ENCODE results near the gene SMARCA2.
"Not testable (repeated sequence)": the region's sequence is repeated elsewhere in the genome, so short reads cannot be mapped to it uniquely, and the experiment has no call there.

SMARCA2 gene

DNA sequence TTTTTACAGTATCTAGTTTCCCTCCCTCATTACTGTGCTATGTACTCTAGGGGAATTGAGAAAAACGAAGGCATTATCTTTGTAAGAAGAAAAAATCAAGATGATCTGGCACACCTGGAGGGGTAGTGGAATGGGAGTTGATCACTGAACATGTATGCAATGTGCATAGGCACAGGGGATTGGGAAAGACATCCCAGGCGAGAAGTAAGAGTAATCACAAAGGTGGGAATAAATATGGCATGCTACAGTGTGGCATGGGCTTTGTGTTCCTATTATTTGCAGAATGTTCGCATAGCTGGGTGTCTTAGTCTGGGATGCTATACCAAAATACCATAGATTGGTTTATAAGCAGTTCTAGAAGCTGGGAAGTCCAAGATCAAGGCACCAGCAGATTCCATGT is 130.6 kb downstream of the SMARCA2 start:
- DNase-seq (ENCODE audit: low read depth): no peak

DNA sequence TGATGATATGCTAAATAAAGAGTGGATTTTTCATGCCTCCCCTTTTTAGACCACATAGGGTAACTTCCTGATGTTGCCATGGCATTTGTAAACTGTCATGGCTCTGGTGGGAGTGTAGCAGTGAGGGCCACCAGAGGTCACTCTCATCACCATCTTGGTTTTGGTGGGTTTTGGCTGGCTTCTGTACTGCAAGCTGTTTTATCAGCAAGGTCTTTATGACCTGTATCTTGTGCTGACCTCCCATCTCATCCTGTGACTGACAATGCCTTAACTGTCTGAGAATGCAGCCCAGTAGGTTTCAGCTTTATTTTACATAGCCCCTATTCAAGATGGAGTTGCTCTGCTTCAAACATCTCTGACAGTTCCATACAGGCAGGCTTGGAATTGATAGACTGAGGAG is 131.6 kb downstream of the SMARCA2 start:
- not testable (repeated sequence) for DNase-seq (ENCODE audit: low read depth)

DNA sequence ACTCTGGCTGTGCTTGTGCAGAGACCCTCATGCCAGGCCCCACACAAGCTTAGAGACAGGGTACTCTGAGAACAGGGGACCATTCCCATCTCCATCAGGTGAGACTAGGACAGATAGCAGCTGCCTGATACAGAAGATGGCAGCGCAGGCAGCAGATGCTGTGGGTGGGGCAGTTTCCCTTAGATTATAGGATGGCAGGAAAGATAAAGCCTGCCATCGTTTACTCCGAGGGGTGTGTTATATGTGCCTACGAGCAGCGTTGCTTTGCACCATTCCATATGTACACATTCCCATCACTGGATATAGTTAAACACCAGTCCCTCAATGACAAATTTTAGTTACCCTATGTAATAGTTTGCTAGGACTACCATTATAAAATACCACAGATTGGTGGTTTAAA is 135.2 kb downstream of the SMARCA2 start:
- no peak for DNase-seq (ENCODE audit: low read depth)

DNA sequence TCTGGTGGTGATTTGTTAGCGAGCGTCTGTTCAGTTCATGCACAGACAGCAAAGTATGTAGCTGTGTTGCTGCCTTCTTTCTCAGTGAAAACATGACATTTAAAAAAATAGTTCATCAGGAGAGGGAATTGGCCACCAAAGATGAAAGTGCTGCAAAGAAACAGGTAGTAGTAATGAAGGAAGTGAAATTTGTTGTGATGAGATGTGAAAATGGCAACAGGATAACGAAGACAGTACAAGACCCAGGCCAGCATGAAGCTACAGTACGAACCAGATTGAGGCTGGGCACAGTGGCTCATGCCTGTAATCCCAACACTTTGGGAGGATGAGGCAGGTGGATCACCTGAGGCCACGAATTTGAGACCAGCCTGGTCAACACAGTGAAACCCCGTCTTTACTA is 136.0 kb downstream of the SMARCA2 start:
- no peak for DNase-seq (ENCODE audit: low read depth)

DNA sequence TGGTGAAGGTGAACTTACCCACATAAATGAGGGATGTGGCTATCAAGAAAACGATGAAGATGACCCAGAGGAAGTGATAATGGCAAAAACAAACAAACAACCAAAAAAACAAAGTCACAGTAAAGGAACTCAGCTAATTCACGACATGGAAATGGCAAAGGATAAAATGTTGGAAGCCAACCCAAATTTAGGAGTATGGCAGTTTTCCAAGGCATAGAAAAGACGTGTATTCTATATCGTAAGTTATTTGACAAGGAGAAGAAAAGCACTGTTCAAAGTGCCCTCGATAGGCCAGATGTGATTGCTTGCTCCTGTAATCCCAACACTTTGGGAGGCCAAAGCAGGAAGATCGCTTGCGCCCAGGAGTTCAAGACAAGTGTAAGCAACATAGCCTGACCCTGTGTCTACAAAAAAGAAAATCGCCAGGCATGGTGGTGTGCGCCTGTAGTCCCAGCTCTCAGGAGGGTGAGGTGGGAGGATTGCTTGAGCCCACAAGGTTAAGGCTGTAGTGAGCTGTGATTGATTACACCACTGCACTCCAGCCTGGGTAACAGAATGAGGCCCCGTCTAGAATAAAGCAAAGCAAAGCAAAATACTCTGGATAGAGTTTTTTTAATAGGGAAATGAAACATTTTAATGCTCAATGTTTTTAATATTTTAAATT is 138.0 kb downstream of the SMARCA2 start:
- no peak for DNase-seq (ENCODE audit: low read depth)

DNA sequence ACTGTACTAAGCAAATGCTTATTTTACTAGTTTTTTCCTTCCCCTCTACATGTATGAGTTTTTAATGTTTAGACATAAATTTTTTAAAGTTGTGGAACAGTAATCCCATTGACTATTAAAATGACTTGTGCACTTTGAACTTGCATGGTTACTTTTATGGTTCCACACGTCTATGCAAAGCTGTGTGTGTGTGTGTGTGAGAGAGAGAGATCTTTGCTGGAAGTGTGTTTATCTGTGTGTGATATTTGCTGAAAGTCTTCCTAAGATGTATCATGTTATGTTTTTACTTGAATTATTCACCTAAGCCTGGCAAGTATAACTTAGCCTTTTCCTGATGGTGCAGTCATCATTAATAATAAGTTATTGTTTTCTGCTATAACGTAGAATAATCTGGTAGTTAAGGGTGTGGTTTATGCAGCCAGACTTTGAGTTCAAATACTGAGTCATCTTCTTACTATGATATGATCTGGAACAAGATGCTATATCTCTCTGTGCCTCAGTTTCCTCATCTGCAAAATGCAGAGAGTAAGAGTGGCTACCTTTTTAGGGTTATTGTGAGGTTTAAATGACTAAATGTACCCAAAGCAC is 138.6 kb downstream of the SMARCA2 start:
- no peak for DNase-seq (ENCODE audit: low read depth)

DNA sequence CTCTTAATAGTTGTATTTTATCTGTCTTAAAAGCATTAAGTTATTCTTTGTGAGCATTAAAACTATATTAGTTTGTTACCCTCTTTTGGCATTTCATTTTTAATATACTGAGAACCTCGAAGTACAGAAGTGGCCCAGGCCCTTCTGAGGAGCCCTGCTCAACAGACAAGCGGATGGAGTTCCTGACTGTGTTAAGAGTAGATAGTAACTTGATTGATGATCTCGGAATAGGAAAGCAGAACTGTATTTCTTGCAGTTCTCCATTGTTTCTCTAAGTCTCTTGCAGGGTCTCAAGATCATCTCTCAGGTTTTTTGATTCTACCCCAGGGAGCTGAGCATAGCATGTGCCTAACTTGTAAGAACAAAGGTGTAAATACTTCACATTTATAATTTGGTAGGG is 139.6 kb downstream of the SMARCA2 start:
- no peak for DNase-seq (ENCODE audit: low read depth)

DNA sequence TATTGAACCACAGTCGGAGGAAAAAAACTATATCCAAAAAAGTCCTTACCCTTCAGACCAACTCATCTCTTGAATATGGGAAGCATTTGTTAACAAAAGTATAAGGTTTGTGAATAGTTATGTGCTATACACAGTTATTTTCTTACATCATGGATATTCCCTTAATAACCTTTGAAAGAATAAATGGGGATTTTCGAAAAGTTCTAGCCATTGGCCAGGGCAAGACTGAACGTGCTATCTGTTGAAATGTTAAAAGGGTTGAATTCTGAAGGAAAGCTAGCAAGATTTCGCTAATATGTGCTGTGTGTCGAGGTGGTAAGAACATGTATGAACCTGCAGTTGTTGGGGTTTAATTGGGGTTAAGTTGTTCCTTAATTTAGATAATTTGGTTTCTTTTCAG is 140.8 kb downstream of the SMARCA2 start:
- DNase-seq (ENCODE audit: low read depth): no peak

DNA sequence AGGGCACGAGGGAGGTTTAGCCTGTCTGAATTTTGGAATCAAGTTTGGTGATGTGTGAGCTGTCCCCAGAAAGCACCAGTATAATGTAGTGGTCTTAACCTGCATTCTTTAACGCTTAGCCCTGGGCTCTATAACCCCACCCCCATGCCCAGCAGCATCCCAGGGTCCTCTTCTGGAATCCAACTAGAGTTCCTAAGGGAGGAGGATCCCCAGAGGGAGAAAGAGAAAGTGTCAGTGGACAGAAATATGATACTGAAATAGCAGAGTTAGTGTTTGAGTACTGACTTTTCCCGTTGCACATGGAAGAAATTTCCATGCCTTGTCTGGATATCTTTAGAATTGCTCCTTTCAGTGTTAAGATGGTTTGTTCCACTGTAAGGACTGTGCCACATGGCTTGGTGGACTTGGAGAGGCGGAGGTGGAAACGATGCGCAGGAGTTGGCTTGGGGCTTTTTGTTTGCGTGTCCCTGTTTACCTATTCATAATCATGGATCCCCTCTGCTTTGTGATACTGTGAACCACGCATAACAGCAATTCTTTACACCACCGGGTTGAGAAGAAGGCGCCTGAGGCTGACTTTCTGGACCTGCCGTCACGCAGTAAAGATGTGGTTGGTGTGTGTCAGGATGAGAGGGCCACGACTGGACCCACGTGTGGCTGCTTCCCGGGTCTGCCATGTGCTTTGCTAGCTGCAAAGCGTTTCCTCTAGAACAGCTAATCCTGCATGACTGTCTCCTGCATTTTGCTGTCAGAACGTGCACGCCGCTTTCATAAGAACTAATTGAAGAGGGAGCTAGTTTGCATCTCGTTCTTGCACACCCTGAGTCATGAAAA is 142.3 kb downstream of the SMARCA2 start:
- no peak for DNase-seq (ENCODE audit: low read depth)

DNA sequence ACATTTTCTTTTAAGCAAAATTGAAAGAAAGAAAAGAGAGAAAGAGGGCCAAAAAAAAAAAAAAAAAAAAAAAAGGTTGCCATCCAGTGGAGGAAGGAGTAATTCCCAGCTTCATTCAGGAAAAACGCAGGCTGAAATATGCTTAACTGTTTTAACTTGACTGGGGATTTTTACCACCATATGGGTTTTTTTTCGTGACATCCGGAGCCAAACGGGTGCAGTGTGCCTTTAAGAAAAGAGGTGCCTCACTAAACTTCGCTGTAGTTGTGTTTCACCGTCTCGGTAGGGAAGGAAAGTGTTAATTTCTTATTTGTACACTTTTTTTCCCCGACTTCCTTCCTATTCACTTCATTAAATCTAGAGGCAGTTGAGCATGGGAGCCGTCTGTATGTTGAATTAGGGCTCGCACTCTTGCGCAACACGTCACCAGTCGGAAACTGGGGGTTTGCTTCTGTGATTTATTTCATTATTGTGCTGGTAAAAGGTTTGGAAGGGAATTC is 143.0 kb downstream of the SMARCA2 start:
- no peak for DNase-seq (ENCODE audit: low read depth)

DNA sequence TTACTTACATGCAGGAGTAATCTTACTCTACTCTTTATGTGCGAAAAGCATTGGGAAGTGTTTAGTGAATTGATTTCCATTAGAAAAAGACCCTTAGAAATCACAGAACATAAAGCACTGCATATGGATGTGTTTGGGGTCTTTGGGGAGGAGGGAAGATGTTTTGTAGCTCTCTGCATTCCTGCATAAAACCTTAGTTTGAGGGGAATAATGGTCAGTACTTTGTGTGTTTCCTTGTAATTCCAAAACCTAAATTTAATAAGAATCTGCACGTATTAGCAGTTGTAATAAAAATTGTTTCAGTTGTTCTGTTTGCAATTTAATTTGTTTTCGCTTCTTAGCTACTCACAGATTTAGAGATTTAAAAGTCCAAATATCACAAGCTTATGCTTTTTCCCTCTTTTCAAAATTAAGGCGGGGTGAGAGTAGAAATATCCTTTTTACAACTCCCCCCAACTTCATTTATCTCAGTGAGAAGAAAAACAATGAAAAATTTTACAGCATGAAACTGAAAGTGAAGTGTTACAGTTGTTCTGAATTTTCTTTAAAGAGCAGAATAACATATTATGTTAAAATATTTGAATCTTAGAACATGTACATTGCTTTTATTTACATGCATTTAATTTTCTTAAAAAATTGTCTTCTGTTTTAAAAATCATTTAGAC is 143.8 kb downstream of the SMARCA2 start:
- no peak for DNase-seq (ENCODE audit: low read depth)

DNA sequence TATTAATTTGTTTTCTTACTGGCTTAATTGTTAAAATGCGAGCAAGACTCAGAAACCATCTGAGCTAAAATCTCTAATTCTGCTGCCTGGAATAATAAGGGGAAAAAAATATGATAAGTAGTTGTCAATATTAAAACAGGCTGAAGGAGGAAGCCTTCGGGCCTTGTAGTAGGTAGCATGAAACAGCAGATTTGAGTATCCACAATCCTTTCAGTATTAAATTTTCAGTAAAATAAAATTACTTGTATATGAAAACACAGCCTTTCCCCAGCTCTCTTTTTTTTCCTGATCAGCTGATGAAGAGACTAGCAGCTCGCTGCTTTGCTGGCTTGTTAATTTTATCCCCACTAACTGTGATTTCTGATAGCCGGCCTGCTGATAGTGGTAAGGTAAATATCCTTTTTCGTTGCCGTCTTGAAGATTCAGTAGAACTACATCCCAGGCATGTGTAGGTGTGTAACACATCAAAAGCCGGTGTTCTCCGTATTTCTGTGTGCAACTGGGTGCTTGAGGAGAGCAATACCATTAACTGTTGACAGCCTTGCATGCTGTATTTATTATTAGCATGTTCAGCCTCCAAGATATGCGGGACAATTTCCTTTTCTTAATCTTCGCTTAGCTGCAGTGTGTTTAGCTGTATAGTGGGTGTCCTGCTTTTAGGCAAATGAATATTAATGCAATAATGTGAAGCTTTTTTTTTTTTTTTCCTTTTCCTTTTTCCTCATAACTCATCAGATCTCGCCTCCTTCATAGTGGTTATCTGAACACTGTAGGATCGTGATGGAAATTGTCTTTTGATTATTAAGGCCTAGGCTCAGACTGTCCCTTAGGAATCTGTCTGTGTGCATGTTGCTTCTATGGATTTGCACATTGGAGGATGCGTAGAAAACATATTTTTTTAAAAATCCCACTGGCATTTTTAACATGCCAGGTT is 144.6 kb downstream of the SMARCA2 start:
- no peak for DNase-seq (ENCODE audit: low read depth)

DNA sequence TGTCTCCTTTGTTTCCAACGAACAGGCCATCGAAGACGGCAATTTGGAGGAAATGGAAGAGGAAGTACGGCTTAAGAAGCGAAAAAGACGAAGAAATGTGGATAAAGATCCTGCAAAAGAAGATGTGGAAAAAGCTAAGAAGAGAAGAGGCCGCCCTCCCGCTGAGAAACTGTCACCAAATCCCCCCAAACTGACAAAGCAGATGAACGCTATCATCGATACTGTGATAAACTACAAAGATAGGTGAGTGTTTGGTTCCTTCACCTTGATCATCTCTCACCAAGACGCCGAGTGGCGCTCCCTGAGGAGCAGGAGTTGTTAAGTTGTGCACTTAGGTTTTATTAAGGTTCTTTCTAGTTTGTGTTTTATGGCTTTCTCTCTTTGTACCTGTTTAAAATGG is 146.5 kb downstream of the SMARCA2 start:
- no peak for DNase-seq (ENCODE audit: low read depth)

DNA sequence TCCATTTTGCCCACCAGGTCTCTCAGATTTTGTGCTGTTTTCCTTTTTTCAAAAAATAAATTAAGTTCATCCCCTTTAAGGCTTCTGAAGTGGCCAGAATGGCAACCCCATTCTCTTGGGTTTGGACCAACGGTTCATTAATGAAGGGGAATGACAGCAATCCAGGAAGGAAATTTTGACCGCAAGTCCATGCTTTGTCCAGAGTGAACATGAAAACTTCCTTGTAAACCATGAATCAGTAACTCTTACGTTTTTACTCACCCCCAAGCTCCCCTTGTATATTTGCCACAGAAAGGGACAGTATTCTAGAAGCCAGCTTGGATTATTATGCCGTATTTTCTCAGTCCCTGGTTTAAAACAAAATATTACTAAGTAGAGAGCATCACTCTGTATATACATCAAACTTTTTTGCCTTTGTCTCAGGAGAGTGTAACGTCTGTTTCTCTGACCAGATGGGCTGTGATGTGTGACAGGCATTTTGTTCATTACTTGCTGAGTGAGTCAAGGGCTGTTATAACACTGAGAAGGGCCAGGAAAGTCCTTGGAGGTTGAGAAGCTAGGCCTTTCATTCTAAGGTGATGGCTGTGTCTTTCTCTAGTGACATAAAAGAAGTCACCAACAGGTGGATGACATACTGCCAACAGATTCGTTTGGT is 148.2 kb downstream of the SMARCA2 start:
- DNase-seq (ENCODE audit: low read depth): no peak

DNA sequence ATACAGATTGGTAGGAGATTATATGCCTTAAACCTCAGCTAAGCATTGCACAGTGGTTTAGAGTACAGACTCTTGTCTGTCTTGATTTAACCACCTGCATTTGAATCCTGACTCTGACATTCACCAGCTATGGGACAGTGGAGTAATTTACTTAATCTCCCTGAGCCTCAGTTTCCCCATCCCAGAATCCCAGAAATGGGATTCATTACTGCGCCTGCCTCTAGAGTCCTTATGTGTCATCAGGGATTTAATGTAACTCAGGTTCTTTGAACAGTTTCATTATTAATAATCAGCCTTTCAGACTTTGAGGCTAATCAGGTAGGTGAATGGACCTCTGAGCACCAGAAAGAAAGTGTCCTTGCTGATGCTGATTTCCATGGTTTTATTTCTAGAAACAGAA is 149.1 kb downstream of the SMARCA2 start:
- DNase-seq (ENCODE audit: low read depth): no peak

DNA sequence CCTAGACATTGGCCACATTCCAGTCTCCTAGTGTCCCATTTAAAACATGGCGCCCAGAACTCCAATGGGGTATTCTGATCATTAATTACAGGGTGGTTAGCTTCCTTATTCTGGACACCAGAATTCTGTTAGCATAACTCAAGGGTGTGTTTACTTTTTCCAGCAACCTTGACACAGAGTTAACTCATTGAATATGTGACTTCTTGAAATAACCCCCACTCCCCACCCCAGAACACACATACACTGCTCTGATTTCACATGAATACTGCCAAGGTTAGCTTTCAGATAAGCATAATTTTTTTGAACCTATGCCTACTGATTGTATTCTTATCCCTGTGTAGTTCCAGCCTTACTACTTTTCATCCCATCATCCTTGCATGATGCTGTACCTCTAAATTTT is 151.1 kb downstream of the SMARCA2 start:
- DNase-seq (ENCODE audit: low read depth): no peak

DNA sequence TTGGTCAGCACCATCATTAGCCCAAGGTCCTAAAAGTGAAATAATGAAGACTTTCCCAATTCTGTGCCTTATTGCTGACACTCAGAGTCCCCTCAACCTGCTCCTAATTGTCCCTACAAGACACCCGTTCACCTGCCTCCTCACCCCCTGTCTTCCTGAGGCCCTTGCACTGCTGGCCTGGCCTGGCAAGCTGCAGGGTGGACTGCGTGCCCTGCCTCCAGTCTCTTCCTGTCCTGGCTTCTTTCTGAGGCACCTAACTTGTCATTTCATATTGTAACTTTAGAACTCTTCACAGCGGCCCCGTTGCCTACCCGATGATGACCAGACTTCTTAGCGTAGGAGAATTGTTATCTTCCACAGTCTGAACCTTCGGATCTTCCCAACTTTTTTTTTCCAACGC is 153.9 kb downstream of the SMARCA2 start:
- no peak for DNase-seq (ENCODE audit: low read depth)

DNA sequence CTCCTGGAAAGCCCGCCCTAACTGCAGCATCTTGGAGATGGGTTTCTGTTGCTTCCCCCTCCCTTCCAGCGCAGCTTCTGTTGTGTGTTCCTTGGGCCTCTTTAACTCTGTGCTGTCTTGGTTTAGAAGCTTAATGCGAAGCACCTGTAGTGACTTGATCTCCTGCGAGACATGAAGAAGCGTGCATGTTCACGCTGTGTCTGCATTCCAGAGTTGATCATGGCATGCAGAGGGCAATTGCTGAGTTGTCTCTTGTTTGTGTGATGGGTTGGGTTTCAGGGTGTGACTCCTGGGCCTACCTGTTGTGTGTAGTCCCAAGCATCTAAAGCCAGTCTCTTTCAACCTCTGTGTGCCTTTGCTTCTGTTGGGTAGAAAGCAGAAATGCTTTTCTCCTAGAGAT is 155.6 kb downstream of the SMARCA2 start:
- no peak for DNase-seq (ENCODE audit: low read depth)

DNA sequence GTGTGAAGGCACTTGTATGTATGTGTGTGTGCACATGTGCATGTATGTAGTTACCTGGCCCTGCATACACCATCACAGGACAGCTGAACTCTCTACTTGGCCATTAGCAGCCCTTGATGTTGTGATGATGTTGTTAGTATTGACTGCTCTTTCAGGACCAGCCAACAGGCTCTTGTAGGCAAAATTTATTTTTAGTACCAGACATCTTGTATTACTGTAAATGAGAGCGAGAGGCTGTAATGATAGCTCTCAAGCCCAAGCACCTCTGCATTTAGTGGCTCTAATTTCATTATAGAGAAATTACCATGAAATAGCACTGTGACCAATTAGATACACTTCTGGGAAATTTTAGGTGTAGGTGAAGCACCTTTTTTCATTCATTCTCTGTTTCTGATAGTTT is 158.0 kb downstream of the SMARCA2 start:
- no peak for DNase-seq (ENCODE audit: low read depth)

DNA sequence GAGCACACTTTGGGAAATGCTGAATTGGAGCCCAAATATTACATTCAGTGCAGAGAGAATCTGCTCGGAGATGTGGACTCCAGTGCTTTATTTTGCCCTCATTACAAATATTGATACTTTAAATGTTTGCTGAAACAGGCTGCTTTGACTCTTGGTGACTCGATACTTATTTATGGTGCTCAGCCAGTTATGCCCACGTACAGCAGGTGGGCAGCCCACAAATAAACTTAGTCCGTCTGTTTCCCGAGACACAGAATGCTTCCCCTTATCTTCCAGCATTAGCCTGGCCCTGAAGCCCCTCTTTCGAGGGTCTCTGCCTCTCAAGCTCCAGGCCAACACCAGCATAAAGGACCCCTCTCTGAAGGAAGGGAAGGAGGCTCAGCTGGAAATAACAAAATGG is 158.7 kb downstream of the SMARCA2 start:
- no peak for DNase-seq (ENCODE audit: low read depth)

DNA sequence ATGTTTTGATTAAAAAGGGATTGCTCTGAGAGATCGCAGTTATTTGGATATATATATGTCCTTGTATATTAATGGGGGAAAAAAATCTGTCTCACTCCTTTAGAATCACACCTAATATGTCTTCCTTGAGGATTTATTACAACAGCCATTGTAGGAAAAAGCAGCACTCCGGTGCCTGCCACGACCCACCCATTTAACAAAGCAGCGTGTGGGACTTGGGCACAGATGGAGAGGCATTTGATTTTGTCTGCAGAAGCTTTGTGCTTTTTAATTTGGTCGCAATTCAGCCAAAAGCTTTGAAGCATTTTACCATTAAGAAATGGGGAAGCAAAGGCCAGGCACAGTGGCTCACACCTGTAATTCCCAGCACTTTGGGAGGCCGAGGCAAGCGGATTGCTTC is 159.2 kb downstream of the SMARCA2 start:
- DNase-seq (ENCODE audit: low read depth): no peak
